B cell (primary cell): ENCODE data around the gene TSPAN6. TPM values are rescaled to one million over a fixed set of nuclear protein-coding genes. Genes with fewer than 3 reads are reported as not detected.
A peak's percentile ranks its signal among the peaks of the same experiment; 100 is the strongest.

Source experiments
- ATAC-seq: fragments of 200-7000 bp; cut with Tn5 transposase; one replicate; pipeline ENCODE4 v1.10.0; 2021; ENCODE audit warnings: low read depth, mild to moderate bottlenecking, moderate number of reproducible peaks, moderate library complexity
- CTCF ChIA-PET: fragments of 350-600 bp; sonication (Branson Sonifier 250); formaldehyde crosslinking; loops from one replicate; lab custom pipeline; 2021; ENCODE audit warnings: antibody characterized with exemption, inconsistent platforms; lab: Charles Lee
- POLR2A ChIA-PET: fragments of 350-600 bp; sonication (Branson Sonifier 250); formaldehyde crosslinking; loops from one replicate; lab custom pipeline; 2021; ENCODE audit warnings: antibody characterized with exemption; lab: Charles Lee
- DNase-seq: peaks from one replicate; pipeline ENCODE4 v3.0.0; 2013
- H2AFZ ChIP-seq: 2 replicates; pipeline ENCODE4 v1.6.1; 2012; ENCODE audit warnings: mild to moderate bottlenecking, low read depth, low read length; ENCODE audit not compliant: insufficient read depth, poor library complexity, severe bottlenecking
- H3K27ac ChIP-seq, 2 donors: 1 replicate in 1 of 2; 2 replicates in 1 of 2; pipeline ENCODE4 v1.5.1; 2012 to 2013; ENCODE audit warnings: low read length in 2 of 2, mild to moderate bottlenecking in 2 of 2, moderate library complexity in 1 of 2
- H3K27me3 ChIP-seq, 4 experiments: fragments of 200-600 bp in 1 of 4; sonication (generic) in 1 of 4; replicated peaks in 1 of 4; 1 replicate in 2 of 4; 2 replicates in 2 of 4; pipeline versions ENCODE4 v1.6.1 to v1.7.0; 2013 to 2016; ENCODE audit warnings: low read length in 3 of 4, mild to moderate bottlenecking in 2 of 4, mixed read lengths in 1 of 4, moderate library complexity in 1 of 4; ENCODE audit not compliant: insufficient read depth in 4 of 4, control insufficient read depth in 3 of 4; ENCODE audit errors: control extremely low read depth in 1 of 4
- H3K36me3 ChIP-seq, 2 experiments: replicated peaks in 1 of 2; 1 replicate in 1 of 2; 2 replicates in 1 of 2; pipeline versions ENCODE4 v1.6.1 to v1.7.1; 2013; ENCODE audit warnings: low read length in 1 of 2; ENCODE audit not compliant: insufficient read depth in 2 of 2, control insufficient read depth in 1 of 2; ENCODE audit errors: control extremely low read depth in 1 of 2, extremely low read depth in 1 of 2
- H3K4me1 ChIP-seq, 2 donors: fragments of 200-600 bp in 1 of 2; sonication (generic) in 1 of 2; 1 replicate in 1 of 2; 2 replicates in 1 of 2; pipeline versions ENCODE4 v1.5.1 to v1.6.1; 2013 to 2017; ENCODE audit warnings: low read length in 2 of 2; ENCODE audit not compliant: control insufficient read depth in 2 of 2, insufficient read depth in 2 of 2
- H3K4me2 ChIP-seq: replicated peaks from 2 replicates; pipeline ENCODE3; 2012; ENCODE audit warnings: mild to moderate bottlenecking, low read depth, low read length; ENCODE audit not compliant: poor library complexity, severe bottlenecking
- H3K4me3 ChIP-seq, 5 experiments: fragments of 200-600 bp in 1 of 5; sonication (generic) in 1 of 5; 1 replicate in 3 of 5; 2 replicates in 2 of 5; pipeline versions ENCODE4 v1.5.1 to v1.7.0; 2011 to 2016; ENCODE audit warnings: low read length in 4 of 5, mild to moderate bottlenecking in 4 of 5, low read depth in 2 of 5, control low read depth in 1 of 5, moderate library complexity in 1 of 5; ENCODE audit not compliant: insufficient read depth in 1 of 5; ENCODE audit errors: control extremely low read depth in 1 of 5, extremely low read depth in 1 of 5
- H3K79me2 ChIP-seq: fragments of 200-600 bp; sonication (generic); one replicate; pipeline ENCODE4 v1.6.0; 2016; ENCODE audit warnings: low read length; ENCODE audit not compliant: control insufficient read depth, insufficient read depth
- H3K9ac ChIP-seq: fragments of 200-600 bp; sonication (generic); 2 replicates; pipeline ENCODE4 v1.6.1; 2017; ENCODE audit warnings: mild to moderate bottlenecking, low read length, moderate library complexity
- H3K9me3 ChIP-seq, 3 donors: one replicate each; pipeline versions ENCODE4 v1.6.1 to v1.7.1; 2013; ENCODE audit warnings: low read length in 2 of 3; ENCODE audit not compliant: control insufficient read depth in 2 of 3, insufficient read depth in 1 of 3; ENCODE audit errors: control extremely low read depth in 1 of 3
- H4K20me1 ChIP-seq: 2 replicates; pipeline ENCODE4 v1.6.0; 2012; ENCODE audit warnings: mild to moderate bottlenecking, low read length; ENCODE audit not compliant: insufficient read depth, control insufficient read depth, poor library complexity, severe bottlenecking
- H3K27ac Mint-ChIP-seq: one replicate; pipeline ENCODE4 v1.8.0; 2021; ENCODE audit warnings: mixed read lengths
- H3K27me3 Mint-ChIP-seq: one replicate; pipeline ENCODE4 v1.8.0; 2021; ENCODE audit warnings: mixed read lengths
- H3K4me1 Mint-ChIP-seq: one replicate; pipeline ENCODE4 v1.8.0; 2021; ENCODE audit warnings: mixed read lengths
- H3K4me3 Mint-ChIP-seq: one replicate; pipeline ENCODE4 v1.8.0; 2021; ENCODE audit warnings: mixed read lengths
- H3K9me3 Mint-ChIP-seq: one replicate; pipeline ENCODE4 v1.8.0; 2022; ENCODE audit warnings: mixed read lengths; ENCODE audit not compliant: insufficient read depth
- EZH2 ChIP-seq: IDR thresholded peaks from 2 replicates; pipeline ENCODE4 v1.6.1; 2012; ENCODE audit warnings: borderline replicate concordance, low read depth, mild to moderate bottlenecking, moderate library complexity, low read length; ENCODE audit not compliant: insufficient read depth, poor library complexity, severe bottlenecking
- WGBS: methylation state at CpG from one replicate; pipeline ENCODE4 v1.1.5; 2013; ENCODE audit warnings: missing lambda C conversion rate; ENCODE audit not compliant: insufficient coverage; 5-methylcytosine and 5-hydroxymethylcytosine counted together
- intact Hi-C: fragments of 100-400 bp; cut with micrococcal nuclease; formaldehyde crosslinking; loops from one replicate; pipeline ENCODE4 v1.10.0; 2022
- polyA minus RNA-seq: library from RNA; depleted of rRNA, polyadenylated mRNA; stranded (reverse); fragments of >200 nt; gene quantifications from 2 replicates; pipeline ENCODE4 v1.2.3, GENCODE V29; 2012
- polyA plus RNA-seq: library from polyadenylated mRNA; depleted of rRNA; stranded (reverse); fragments of >200 nt; gene quantifications from 2 replicates; pipeline ENCODE4 v1.2.3, GENCODE V29; 2012
- total RNA-seq, 2 donors: library from RNA; stranded (reverse); fragments of 120-200 nt in 1 of 2; gene quantifications; 1 replicate in 1 of 2; 2 replicates in 1 of 2; pipeline versions ENCODE4 v1.2.3 to v1.2.4, GENCODE V29; 2013 to 2022
- TF ChIP-seq, protein P1 (sequence below): fragments of 200-600 bp; IDR thresholded peaks from one replicate; pipeline ENCODE4 v1.8.0; 2022; ENCODE audit warnings: antibody characterized with exemption, mild to moderate bottlenecking

The TSPAN6 gene, protein sequence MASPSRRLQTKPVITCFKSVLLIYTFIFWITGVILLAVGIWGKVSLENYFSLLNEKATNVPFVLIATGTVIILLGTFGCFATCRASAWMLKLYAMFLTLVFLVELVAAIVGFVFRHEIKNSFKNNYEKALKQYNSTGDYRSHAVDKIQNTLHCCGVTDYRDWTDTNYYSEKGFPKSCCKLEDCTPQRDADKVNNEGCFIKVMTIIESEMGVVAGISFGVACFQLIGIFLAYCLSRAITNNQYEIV
- total RNA-seq (not detected in 2 replicates), polyA plus RNA-seq (0.10 TPM in 2 replicates), polyA minus RNA-seq (not detected in 2 replicates)
- total RNA-seq (2013), result 0.47 TPM

DNA sequence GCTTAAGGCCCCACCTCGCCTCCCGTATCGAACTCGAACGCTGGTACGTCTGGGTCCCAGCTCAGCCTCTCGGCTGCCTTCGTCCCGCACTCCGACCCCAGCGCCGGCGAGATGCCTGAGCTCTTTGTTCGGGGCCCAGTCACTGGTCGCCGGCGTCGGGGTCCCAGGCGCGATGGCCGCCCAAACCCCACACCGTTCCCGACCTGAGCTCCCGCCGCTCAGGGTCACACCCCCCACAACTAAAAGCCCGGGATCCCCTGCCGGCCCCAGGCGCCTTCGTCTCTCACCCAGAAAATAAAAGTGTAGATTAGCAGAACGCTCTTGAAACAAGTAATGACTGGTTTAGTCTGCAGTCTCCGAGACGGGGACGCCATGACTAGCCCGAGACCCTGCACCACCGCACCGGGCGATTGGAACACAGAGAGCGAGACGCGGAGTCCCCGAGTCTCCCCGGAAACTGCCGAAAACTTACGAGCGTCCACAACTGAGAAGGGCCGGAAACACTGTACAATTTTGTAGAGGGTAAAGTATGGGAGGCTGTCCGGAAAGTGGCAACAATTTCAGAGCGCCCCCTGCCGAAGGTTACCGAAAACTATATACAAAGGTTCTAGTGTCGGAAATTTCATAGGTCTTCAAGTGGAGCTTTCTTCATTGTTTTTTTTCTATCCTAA is at the start of gene TSPAN6:
Gene TSPAN6 (minus strand): TSS at position 486 of the 671 bp plus-strand sequence. CDS start 112 bp downstream, at position 374.
- Mint-ChIP-seq H3K9me3 (no peaks in the 10 kb centered on the region), H3K27ac (no peak within 1 kb of the TSS), H3K27me3 (peaks cover 19% of the 10 kb centered on the region), H3K4me3 (peak within 1 kb of the TSS; percentile 96), H3K4me1 (peaks cover 8% of the 10 kb centered on the region)
- DNase-seq (peak; percentile 71), ATAC-seq (peak; percentile 97)
- peak within 1 kb of the TSS; percentile 68 for H3K4me2 ChIP-seq
- ChIA-PET POLR2A (no interaction called here), CTCF (interaction anchor here (1.0 to 2.6 kb wide), 9 partner anchors 10 to 132 kb away, joined by 3 to 22 read pairs (median 6); no protein-coding TSS in a partner anchor)
- H2AFZ ChIP-seq, result peak within 1 kb of the TSS; percentile 48
- H3K4me1 ChIP-seq, result peaks cover 6% of the 10 kb centered on the region in 2 donors
- no peaks in the 10 kb centered on the region for H4K20me1 ChIP-seq
- TF ChIP-seq, protein P1, sequence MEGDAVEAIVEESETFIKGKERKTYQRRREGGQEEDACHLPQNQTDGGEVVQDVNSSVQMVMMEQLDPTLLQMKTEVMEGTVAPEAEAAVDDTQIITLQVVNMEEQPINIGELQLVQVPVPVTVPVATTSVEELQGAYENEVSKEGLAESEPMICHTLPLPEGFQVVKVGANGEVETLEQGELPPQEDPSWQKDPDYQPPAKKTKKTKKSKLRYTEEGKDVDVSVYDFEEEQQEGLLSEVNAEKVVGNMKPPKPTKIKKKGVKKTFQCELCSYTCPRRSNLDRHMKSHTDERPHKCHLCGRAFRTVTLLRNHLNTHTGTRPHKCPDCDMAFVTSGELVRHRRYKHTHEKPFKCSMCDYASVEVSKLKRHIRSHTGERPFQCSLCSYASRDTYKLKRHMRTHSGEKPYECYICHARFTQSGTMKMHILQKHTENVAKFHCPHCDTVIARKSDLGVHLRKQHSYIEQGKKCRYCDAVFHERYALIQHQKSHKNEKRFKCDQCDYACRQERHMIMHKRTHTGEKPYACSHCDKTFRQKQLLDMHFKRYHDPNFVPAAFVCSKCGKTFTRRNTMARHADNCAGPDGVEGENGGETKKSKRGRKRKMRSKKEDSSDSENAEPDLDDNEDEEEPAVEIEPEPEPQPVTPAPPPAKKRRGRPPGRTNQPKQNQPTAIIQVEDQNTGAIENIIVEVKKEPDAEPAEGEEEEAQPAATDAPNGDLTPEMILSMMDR, result peak; percentile 54
- TF ChIP-seq EZH2, result no peak
- intact Hi-C loops, result loop anchor here (1.0 kb wide), 2 partner anchors 21 to 124 kb away; no protein-coding TSS in a partner anchor
- H3K36me3 ChIP-seq, result no peaks in the 10 kb centered on the region
- peaks cover 0 to 6% (median 0%) of the 10 kb centered on the region in 3 donors for H3K9me3 ChIP-seq
- H3K27me3 ChIP-seq, result peaks cover 0 to 20% (median 12%) of the 10 kb centered on the region in 4 experiments
- H3K27ac ChIP-seq, result no peak within 1 kb of the TSS
- peak within 1 kb of the TSS in 4 of 5 experiments; percentile 19 to 47 (median 35) for H3K4me3 ChIP-seq
- no peaks in the 10 kb centered on the region for H3K79me2 ChIP-seq
- WGBS, result 18% methylated on average over 33 of the region's 51 CpGs
- H3K9ac ChIP-seq, result peak within 1 kb of the TSS; percentile 46
